Bronchial epithelial cell (primary cell): ENCODE results near the gene RHAG. TPM values are rescaled to one million over a fixed set of nuclear protein-coding genes. Genes with fewer than 3 reads are reported as not detected.
A peak's percentile ranks its signal among the peaks of the same experiment; 100 is the strongest.

ENCODE experiments used
- DNase-seq: peaks from one replicate; pipeline ENCODE4 v3.0.0-alpha.2; 2010; ENCODE audit warnings: low read depth
- FAIRE-seq: peaks from 2 replicates; lab custom pipeline; 2011; peaks lifted over from hg19 to GRCh38; lab: Jason Lieb, UNC
- H3K27me3 ChIP-seq: 2 replicates; pipeline ENCODE4 v1.5.1; 2011; ENCODE audit warnings: low read length; ENCODE audit not compliant: control insufficient read depth, insufficient read depth
- H3K36me3 ChIP-seq: 2 replicates; pipeline ENCODE4 v1.5.1; 2011; ENCODE audit warnings: low read length; ENCODE audit not compliant: control insufficient read depth, insufficient read depth
- H3K4me3 ChIP-seq: 2 replicates; pipeline ENCODE4 v1.5.1; 2011; ENCODE audit warnings: mild to moderate bottlenecking, low read depth, low read length, control low read depth
- total RNA-seq: library from RNA; depleted of rRNA; stranded (reverse); fragments of >200 nt; gene quantifications from 2 replicates; pipeline ENCODE4 v1.2.1, GENCODE V29; 2014
- TF ChIP-seq, protein P1 (sequence below): IDR thresholded peaks from 2 replicates; pipeline ENCODE4 v1.5.1; 2011; ENCODE audit warnings: mild to moderate bottlenecking, moderate library complexity, low read length, control low read depth, inconsistent platforms; ENCODE audit not compliant: insufficient read depth, severe bottlenecking

The RHAG gene
- total RNA-seq, 1 donor from 2014 or later: not detected

DNA sequence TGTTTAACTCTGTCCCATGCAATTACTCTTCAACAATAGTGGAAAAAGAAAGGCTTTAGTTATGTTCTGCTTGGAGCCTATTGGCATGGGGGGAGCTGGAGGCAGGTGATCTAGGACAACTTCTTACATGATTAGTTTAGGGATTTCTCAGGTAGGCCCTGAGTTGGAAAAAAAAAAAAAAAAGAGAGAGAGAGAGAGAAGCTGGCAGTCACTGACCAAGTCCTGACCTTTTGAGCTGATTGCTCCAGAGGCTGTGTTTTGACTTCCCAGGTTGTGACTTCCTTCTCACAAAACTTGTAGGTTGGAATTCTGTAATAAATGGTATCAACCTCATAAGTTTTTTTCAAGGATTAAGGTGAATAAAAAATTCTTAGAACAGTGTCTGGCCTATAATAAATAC, 78.4 kb downstream of the RHAG start:
- no peaks in the 10 kb centered on the region for H3K36me3 ChIP-seq
- no peaks in the 10 kb centered on the region for H3K27me3 ChIP-seq
- no peak overlapping the region for H3K4me3 ChIP-seq
- FAIRE-seq (no peak), DNase-seq (no peak)
- TF ChIP-seq, protein P1, sequence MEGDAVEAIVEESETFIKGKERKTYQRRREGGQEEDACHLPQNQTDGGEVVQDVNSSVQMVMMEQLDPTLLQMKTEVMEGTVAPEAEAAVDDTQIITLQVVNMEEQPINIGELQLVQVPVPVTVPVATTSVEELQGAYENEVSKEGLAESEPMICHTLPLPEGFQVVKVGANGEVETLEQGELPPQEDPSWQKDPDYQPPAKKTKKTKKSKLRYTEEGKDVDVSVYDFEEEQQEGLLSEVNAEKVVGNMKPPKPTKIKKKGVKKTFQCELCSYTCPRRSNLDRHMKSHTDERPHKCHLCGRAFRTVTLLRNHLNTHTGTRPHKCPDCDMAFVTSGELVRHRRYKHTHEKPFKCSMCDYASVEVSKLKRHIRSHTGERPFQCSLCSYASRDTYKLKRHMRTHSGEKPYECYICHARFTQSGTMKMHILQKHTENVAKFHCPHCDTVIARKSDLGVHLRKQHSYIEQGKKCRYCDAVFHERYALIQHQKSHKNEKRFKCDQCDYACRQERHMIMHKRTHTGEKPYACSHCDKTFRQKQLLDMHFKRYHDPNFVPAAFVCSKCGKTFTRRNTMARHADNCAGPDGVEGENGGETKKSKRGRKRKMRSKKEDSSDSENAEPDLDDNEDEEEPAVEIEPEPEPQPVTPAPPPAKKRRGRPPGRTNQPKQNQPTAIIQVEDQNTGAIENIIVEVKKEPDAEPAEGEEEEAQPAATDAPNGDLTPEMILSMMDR: no peak

DNA sequence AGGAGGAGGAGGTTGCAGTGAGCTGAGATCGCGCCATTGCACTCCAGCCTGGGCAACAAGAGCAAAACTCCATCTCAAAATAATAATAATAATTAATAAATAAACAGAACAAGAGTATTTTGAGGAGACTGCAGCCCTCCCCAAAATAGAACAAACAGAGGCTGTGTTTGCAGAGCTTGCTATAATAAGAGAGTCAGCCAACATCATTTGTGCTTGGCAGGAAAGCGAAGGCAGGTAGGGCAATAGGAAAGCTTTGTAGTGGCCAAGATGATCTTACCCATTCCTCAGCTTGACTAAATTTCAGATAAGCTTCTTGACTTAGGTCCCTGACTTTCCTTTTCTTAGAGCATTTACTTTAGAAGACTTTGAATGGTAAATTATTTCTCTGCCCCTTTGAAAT, 79.5 kb downstream of the RHAG start:
- no peak for DNase-seq
- no peaks in the 10 kb centered on the region for H3K36me3 ChIP-seq
- no peak overlapping the region for H3K4me3 ChIP-seq
- no peaks in the 10 kb centered on the region for H3K27me3 ChIP-seq
- no peak for FAIRE-seq
- TF ChIP-seq, protein P1: no peak

DNA sequence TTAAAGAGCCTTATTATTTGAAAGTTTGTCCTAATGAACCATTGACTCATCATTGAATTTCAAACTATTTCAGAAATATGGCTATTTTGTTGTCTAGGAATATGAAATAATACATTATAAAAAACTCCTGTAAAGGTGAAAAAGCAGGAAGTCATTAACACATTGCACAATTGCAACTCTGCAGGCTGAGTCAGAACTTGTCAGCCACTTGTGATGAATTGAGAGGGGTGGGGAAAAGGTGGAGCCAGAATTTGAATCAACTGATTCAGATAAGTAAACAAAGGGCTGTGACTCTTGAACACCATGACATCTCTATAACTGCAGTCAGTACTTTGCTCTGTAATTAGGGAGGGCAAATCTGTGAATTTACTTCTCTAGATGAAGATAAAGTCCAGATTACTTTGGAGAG, 80.2 kb downstream of the RHAG start:
- DNase-seq (peak; percentile 99), FAIRE-seq (no peak)
- no peaks in the 10 kb centered on the region for H3K36me3 ChIP-seq
- TF ChIP-seq, protein P1: no peak
- no peak overlapping the region for H3K4me3 ChIP-seq
- H3K27me3 ChIP-seq: no peaks in the 10 kb centered on the region

DNA sequence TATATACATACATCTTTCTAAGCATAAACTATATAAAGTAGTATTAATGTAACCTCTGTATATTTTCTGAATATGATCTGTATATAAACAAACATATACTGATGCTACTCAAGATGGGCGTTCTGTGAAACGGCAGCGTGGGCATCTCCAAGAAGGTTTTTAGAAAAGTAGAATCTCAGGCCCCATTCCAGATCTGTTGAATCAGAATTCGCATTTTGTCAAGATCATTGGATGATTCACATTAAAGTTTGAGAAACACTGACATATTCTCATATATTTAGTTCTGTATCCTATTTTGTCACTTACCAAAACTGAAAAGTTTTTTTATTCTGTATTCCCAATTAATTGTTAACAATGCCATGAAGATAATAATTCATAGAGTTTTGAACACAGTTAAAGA, 80.7 kb downstream of the RHAG start:
- DNase-seq (peak; percentile 69), FAIRE-seq (no peak)
- TF ChIP-seq, protein P1: no peak
- no peaks in the 10 kb centered on the region for H3K36me3 ChIP-seq
- no peaks in the 10 kb centered on the region for H3K27me3 ChIP-seq
- H3K4me3 ChIP-seq: no peak overlapping the region

Other genes starting within 250 kb of the RHAG start
- 16.8 and 19.7 TPM in 2 replicates for gene MMUT, start 173.6 kb downstream of the RHAG start, total RNA-seq
- 1.7 and 2.4 TPM in 2 replicates for gene CENPQ, start 173.5 kb downstream of the RHAG start, total RNA-seq
- gene GLYATL3, start 136.9 kb downstream of the RHAG start, total RNA-seq: 0.26 TPM in 1 of 2 replicates, not detected in the other
- gene C6orf141, start 86.2 kb downstream of the RHAG start, total RNA-seq: 7.8 and 10.8 TPM in 2 replicates
- gene CRISP2, start 76.7 kb upstream of the RHAG start, total RNA-seq: not detected in 2 replicates
- gene CRISP3, start 107.5 kb upstream of the RHAG start, total RNA-seq: under 0.01 and 2.4 TPM in 2 replicates
- gene PGK2, start 150.4 kb upstream of the RHAG start, total RNA-seq: not detected in 2 replicates
- not detected in 2 replicates for gene CRISP1, start 229.7 kb upstream of the RHAG start, total RNA-seq